ENCODE results near the gene PCDH9. TPM values are rescaled to one million over a fixed set of nuclear protein-coding genes. Genes with fewer than 3 reads are reported as not detected.

Gene PCDH9
- total and polyA plus RNA-seq, 3 donors from 2014 or later: 2.3 to 4.6 (median 3.5) TPM

DNA sequence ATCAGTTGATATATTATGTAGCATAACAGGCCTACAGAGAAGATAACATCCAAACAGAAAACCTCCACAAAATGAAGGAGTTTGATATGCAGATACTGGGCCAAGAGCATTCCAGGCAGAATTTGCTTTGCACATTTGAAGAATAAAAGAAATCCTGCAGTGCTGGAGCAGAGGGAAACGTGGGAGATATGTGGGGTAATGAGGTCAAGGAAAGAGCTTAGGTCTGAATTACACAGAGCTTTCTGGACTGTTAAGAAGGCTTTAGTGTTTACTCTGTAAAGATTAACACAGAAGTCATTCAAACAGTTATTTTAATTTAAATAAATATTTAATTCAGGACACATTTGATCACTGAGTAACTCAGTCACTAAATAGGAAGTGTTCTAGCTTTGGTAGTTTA is 692.7 kb downstream of the PCDH9 start:
- no peak overlapping the region for H3K27ac ChIP-seq
- DNase-seq: no peak
- no peaks in the 10 kb centered on the region for H3K4me1 ChIP-seq
- intact Hi-C loops (cut with DNase I; ENCODE audit: low total_unique reads): no loop called here
- no peaks in the 10 kb centered on the region for H3K9me3 ChIP-seq
- no peaks in the 10 kb centered on the region for H3K27me3 ChIP-seq
- H3K36me3 ChIP-seq (ENCODE audit: low read depth, missing control alignments): no peaks in the 10 kb centered on the region
- no peak overlapping the region for H3K4me3 ChIP-seq
- 23 to 41% methylated on average over 1 of the region's 1 CpG for WGBS, 2 donors
- TF ChIP-seq, protein P1, sequence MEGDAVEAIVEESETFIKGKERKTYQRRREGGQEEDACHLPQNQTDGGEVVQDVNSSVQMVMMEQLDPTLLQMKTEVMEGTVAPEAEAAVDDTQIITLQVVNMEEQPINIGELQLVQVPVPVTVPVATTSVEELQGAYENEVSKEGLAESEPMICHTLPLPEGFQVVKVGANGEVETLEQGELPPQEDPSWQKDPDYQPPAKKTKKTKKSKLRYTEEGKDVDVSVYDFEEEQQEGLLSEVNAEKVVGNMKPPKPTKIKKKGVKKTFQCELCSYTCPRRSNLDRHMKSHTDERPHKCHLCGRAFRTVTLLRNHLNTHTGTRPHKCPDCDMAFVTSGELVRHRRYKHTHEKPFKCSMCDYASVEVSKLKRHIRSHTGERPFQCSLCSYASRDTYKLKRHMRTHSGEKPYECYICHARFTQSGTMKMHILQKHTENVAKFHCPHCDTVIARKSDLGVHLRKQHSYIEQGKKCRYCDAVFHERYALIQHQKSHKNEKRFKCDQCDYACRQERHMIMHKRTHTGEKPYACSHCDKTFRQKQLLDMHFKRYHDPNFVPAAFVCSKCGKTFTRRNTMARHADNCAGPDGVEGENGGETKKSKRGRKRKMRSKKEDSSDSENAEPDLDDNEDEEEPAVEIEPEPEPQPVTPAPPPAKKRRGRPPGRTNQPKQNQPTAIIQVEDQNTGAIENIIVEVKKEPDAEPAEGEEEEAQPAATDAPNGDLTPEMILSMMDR (IDR thresholded peaks at IDR 0.05): no peak
- no peak for TF ChIP-seq POLR2A (IDR thresholded peaks at IDR 0.05)

- DNase-seq: no peak
- H3K4me1 ChIP-seq: no peaks in the 10 kb centered on the region
- H3K36me3 ChIP-seq (ENCODE audit: low read depth, missing control alignments): no peaks in the 10 kb centered on the region
- WGBS, 2 donors: 58 to 69% methylated on average over 3 of the region's 3 CpGs
- H3K4me3 ChIP-seq: no peak overlapping the region
- H3K27ac ChIP-seq: no peak overlapping the region
- intact Hi-C loops (cut with DNase I; ENCODE audit: low total_unique reads): no loop called here
- TF ChIP-seq, protein P1 (IDR thresholded peaks at IDR 0.05): no peak
- TF ChIP-seq POLR2A (IDR thresholded peaks at IDR 0.05): no peak
- H3K27me3 ChIP-seq: no peaks in the 10 kb centered on the region
- H3K9me3 ChIP-seq: no peaks in the 10 kb centered on the region
Measured at GRCh38 chr13:66536746-66537145, 693.4 kb downstream of the PCDH9 start.

GRCh38 chr13:66534561-66534960 is 695.6 kb downstream of the PCDH9 start:
- no peak for TF ChIP-seq POLR2A (IDR thresholded peaks at IDR 0.05)
- TF ChIP-seq, protein P1 (IDR thresholded peaks at IDR 0.05): no peak
- no peak for DNase-seq
- Histone ChIP-seq H3K9me3 (no peaks in the 10 kb centered on the region), H3K27ac (no peak overlapping the region), H3K27me3 (no peaks in the 10 kb centered on the region), H3K4me3 (no peak overlapping the region), H3K4me1 (no peaks in the 10 kb centered on the region), H3K36me3 (ENCODE audit: low read depth, missing control alignments) (no peaks in the 10 kb centered on the region)
- WGBS, 2 donors: 92 to 95% methylated on average over 2 of the region's 2 CpGs
- intact Hi-C loops (cut with DNase I; ENCODE audit: low total_unique reads): no loop called here

DNA sequence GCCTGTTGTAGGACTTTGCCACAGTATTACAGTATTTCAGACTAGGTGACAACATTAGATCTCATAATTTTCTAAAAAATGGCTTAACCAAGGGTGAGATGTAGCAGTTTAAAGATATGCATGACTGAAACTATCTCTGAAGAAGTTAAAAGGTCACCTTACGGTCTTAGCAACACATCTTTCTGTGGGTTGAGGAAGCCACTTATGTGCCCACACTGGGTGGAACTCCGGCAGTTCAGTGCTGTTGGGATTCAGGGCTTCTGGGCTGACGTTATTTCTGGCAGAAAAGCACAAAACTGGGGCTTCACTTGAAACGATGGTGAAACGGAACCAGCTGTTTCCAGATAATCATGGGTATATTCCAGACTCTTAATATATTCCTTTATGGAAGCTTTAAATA is 697.3 kb downstream of the PCDH9 start:
- DNase-seq: no peak
- Histone ChIP-seq H3K4me1 (no peaks in the 10 kb centered on the region), H3K4me3 (no peak overlapping the region), H3K9me3 (no peaks in the 10 kb centered on the region), H3K27me3 (no peaks in the 10 kb centered on the region), H3K27ac (no peak overlapping the region), H3K36me3 (ENCODE audit: low read depth, missing control alignments) (no peaks in the 10 kb centered on the region)
- 83 to 90% methylated on average over 5 of the region's 5 CpGs for WGBS, 2 donors
- intact Hi-C loops (cut with DNase I; ENCODE audit: low total_unique reads): no loop called here
- TF ChIP-seq POLR2A (IDR thresholded peaks at IDR 0.05): no peak
- TF ChIP-seq, protein P1 (IDR thresholded peaks at IDR 0.05): no peak

GRCh38 chr13:66532146-66532545 is 698.0 kb downstream of the PCDH9 start:
- DNase-seq: no peak
- TF ChIP-seq POLR2A (IDR thresholded peaks at IDR 0.05): no peak
- TF ChIP-seq, protein P1 (IDR thresholded peaks at IDR 0.05): no peak
- Histone ChIP-seq H3K4me3 (no peak overlapping the region), H3K36me3 (ENCODE audit: low read depth, missing control alignments) (no peaks in the 10 kb centered on the region), H3K9me3 (no peaks in the 10 kb centered on the region), H3K4me1 (no peaks in the 10 kb centered on the region), H3K27ac (no peak overlapping the region), H3K27me3 (no peaks in the 10 kb centered on the region)
- intact Hi-C loops (cut with DNase I; ENCODE audit: low total_unique reads): no loop called here
- WGBS, 2 donors: 79 to 84% methylated on average over 3 of the region's 3 CpGs
